IMR-90 (cell line): ENCODE data around the gene CCNO. TPM values are rescaled to one million over a fixed set of nuclear protein-coding genes. Genes with fewer than 3 reads are reported as not detected.

Source experiments
- ATAC-seq: fragments of 200-7000 bp; cut with Tn5 transposase; 2 replicates; pipeline ENCODE4 v1.9.1; 2020; ENCODE audit warnings: low read depth, mild to moderate bottlenecking, moderate library complexity
- BruUV-seq: library from RNA; stranded (reverse); fragments of 400-500 nt; replicated peaks from 2 replicates; lab custom pipeline; 2021; lab: Mats Ljungman, UMichigan
- CTCF ChIA-PET: fragments of 300-600 bp; formaldehyde crosslinking; extraction: SDS; loops from one replicate; lab custom pipeline; 2021; ENCODE audit warnings: antibody characterized with exemption; lab: Yijun Ruan, JAX
- POLR2A ChIA-PET: fragments of 300-600 bp; sonication (Branson Sonifier 250); formaldehyde crosslinking; loops from one replicate; lab custom pipeline; 2022; ENCODE audit warnings: antibody characterized with exemption; ENCODE audit not compliant: unreplicated experiment; lab: Charles Lee
- DNase-seq: peaks from one replicate; pipeline ENCODE4 v3.0.0; 2013
- H2AFZ ChIP-seq: replicated peaks from 2 replicates; pipeline ENCODE3; 2013; ENCODE audit warnings: low read length, mild to moderate bottlenecking; ENCODE audit not compliant: poor library complexity
- H2AK5ac ChIP-seq: 2 replicates; pipeline ENCODE4 v1.6.1; 2013; ENCODE audit warnings: low read depth, low read length, inconsistent platforms
- H2AK9ac ChIP-seq: replicated peaks from 2 replicates; pipeline ENCODE3; 2013; ENCODE audit warnings: mild to moderate bottlenecking, low read depth, low read length, moderate library complexity; ENCODE audit not compliant: poor library complexity
- H2BK120ac ChIP-seq: 2 replicates; pipeline ENCODE4 v1.6.1; 2013; ENCODE audit warnings: low read depth, low read length, inconsistent platforms
- H2BK15ac ChIP-seq: 3 replicates; pipeline ENCODE4 v1.6.1; 2013; ENCODE audit warnings: low read depth, low read length, inconsistent platforms
- H2BK20ac ChIP-seq: 2 replicates; pipeline ENCODE4 v1.6.1; 2013; ENCODE audit warnings: low read depth, mild to moderate bottlenecking, inconsistent platforms, low read length, moderate library complexity
- H2BK5ac ChIP-seq: 2 replicates; pipeline ENCODE4 v1.6.1; 2013; ENCODE audit warnings: mild to moderate bottlenecking, low read depth, low read length, inconsistent platforms; ENCODE audit not compliant: poor library complexity, severe bottlenecking
- H3K14ac ChIP-seq: replicated peaks from 2 replicates; pipeline ENCODE4 v1.6.1; 2013; ENCODE audit warnings: low read depth, low read length, inconsistent platforms
- H3K18ac ChIP-seq: 2 replicates; pipeline ENCODE4 v1.6.1; 2013; ENCODE audit warnings: low read depth, low read length, control low read depth
- H3K23ac ChIP-seq: 2 replicates; pipeline ENCODE4 v1.6.1; 2013; ENCODE audit warnings: low read depth, low read length, inconsistent platforms
- H3K27ac ChIP-seq: 2 replicates; pipeline ENCODE4 v1.5.1; 2013; ENCODE audit warnings: mild to moderate bottlenecking, control low read depth, low read length; ENCODE audit not compliant: insufficient read depth
- H3K27me3 ChIP-seq: 2 replicates; pipeline ENCODE4 v1.6.1; 2013; ENCODE audit warnings: low read length; ENCODE audit not compliant: control insufficient read depth, insufficient read depth
- H3K36me3 ChIP-seq: 2 replicates; pipeline ENCODE4 v1.6.1; 2013; ENCODE audit warnings: low read length, mixed read lengths; ENCODE audit not compliant: control insufficient read depth, insufficient read depth
- H3K4ac ChIP-seq: 2 replicates; pipeline ENCODE4 v1.6.1; 2013; ENCODE audit warnings: low read depth, low read length, inconsistent platforms
- H3K4me1 ChIP-seq: 2 replicates; pipeline ENCODE4 v1.6.1; 2013; ENCODE audit warnings: low read length, mixed read lengths; ENCODE audit not compliant: control insufficient read depth, insufficient read depth
- H3K4me2 ChIP-seq: 2 replicates; pipeline ENCODE4 v1.6.1; 2013; ENCODE audit warnings: low read depth, mild to moderate bottlenecking, control low read depth, low read length, moderate library complexity
- H3K4me3 ChIP-seq: 2 replicates; pipeline ENCODE4 v1.5.1; 2013; ENCODE audit warnings: low read depth, mild to moderate bottlenecking, control low read depth, low read length, moderate library complexity; ENCODE audit not compliant: insufficient read depth
- H3K56ac ChIP-seq: 2 replicates; pipeline ENCODE4 v1.6.1; 2013; ENCODE audit warnings: low read length, inconsistent platforms; ENCODE audit not compliant: insufficient read depth; ENCODE audit errors: extremely low read depth
- H3K79me1 ChIP-seq, 2 experiments: 2 replicates each; pipeline ENCODE4 v1.6.1; 2013; ENCODE audit warnings: low read length in 2 of 2, inconsistent platforms in 1 of 2, low read depth in 1 of 2
- H3K9ac ChIP-seq: 2 replicates; pipeline ENCODE4 v1.6.1; 2013; ENCODE audit warnings: low read depth, low read length, control low read depth
- H3K9me1 ChIP-seq: 2 replicates; pipeline ENCODE4 v1.6.1; 2013; ENCODE audit warnings: low read length, inconsistent platforms; ENCODE audit not compliant: insufficient read depth
- H3K9me3 ChIP-seq: 2 replicates; pipeline ENCODE4 v1.6.1; 2013; ENCODE audit warnings: low read length; ENCODE audit not compliant: control insufficient read depth, insufficient read depth
- H4K20me1 ChIP-seq: 2 replicates; pipeline ENCODE4 v1.6.1; 2013; ENCODE audit warnings: low read length, inconsistent platforms; ENCODE audit not compliant: insufficient read depth
- H4K5ac ChIP-seq: 2 replicates; pipeline ENCODE4 v1.6.1; 2013; ENCODE audit warnings: mild to moderate bottlenecking, low read depth, low read length, control low read depth
- H4K8ac ChIP-seq, 2 experiments: 2 replicates each; pipeline ENCODE4 v1.6.1; 2013; ENCODE audit warnings: low read depth in 2 of 2, low read length in 2 of 2, control low read depth in 1 of 2, inconsistent platforms in 1 of 2
- H4K91ac ChIP-seq: 2 replicates; pipeline ENCODE4 v1.6.1; 2013; ENCODE audit warnings: low read depth, low read length, inconsistent platforms; ENCODE audit not compliant: insufficient read depth
- CTCF ChIP-seq: conservative IDR thresholded peaks from 2 replicates; pipeline ENCODE4 v1.5.1; 2012; ENCODE audit warnings: mild to moderate bottlenecking, low read depth, low read length, improper control_type of control experiment
- MXI1 ChIP-seq: IDR thresholded peaks from 2 replicates; pipeline ENCODE4 v1.6.1; 2012; ENCODE audit warnings: low read depth, mild to moderate bottlenecking, low read length, moderate library complexity, borderline replicate concordance
- SMC3 ChIP-seq: fragments of 150-350 bp; IDR thresholded peaks from 2 replicates; pipeline ENCODE4 v1.6.1; 2016; ENCODE audit warnings: low read depth, mild to moderate bottlenecking, antibody characterized with exemption, low read length, moderate library complexity
- WGBS, 2 experiments: methylation state at CpG; one replicate each; pipeline versions ENCODE4 v1.1.5 to v1.1.7; 2013; ENCODE audit warnings: missing lambda C conversion rate in 2 of 2; ENCODE audit not compliant: insufficient read length in 1 of 2; ENCODE audit errors: extremely low coverage in 2 of 2; 5-methylcytosine and 5-hydroxymethylcytosine counted together
- dilution Hi-C: fragments of 300-500 bp; cut with HindIII; formaldehyde crosslinking; loops from one replicate; pipeline ENCODE4 v1.14.3; 2018; ENCODE audit warnings: low sequenced_read_pairs; ENCODE audit not compliant: unreplicated experiment
- in situ Hi-C: fragments of 300-500 bp; cut with MboI; formaldehyde crosslinking; loops from 3 replicates; pipeline ENCODE4 v1.14.3; 2019; ENCODE audit warnings: low sequenced_read_pairs, inconsistent platforms, mixed read lengths
- intact Hi-C: fragments of 100-400 bp; cut with micrococcal nuclease; formaldehyde crosslinking; loops from 2 replicates; pipeline ENCODE4 v1.10.0; 2022
- polyA plus RNA-seq, 3 experiments: library from polyadenylated mRNA; depleted of rRNA; stranded (reverse); fragments of >200 nt; gene quantifications; 2 replicates each; pipeline ENCODE4 v1.2.3, GENCODE V29; 2012; ENCODE audit warnings: low replicate concordance in 1 of 3
- total RNA-seq: library from RNA; depleted of rRNA; stranded (reverse); fragments of >200 nt; gene quantifications from 2 replicates; pipeline ENCODE4 v1.2.3, GENCODE V29; 2012

The CCNO gene
- total and polyA plus RNA-seq, 2 of the 4 experiments (the other 2 are of a cell fraction) = 0.09 TPM; not detected in 1

- ATAC-seq (no peak; the same call in 1 of the 2 replicates), DNase-seq (no peak)
- Histone ChIP-seq H3K27ac (no peak overlapping the region), H3K23ac (peak overlapping the region; percentile 42), H3K4ac (no peak overlapping the region), H3K9me1 (no peaks in the 10 kb centered on the region), H3K79me1 (no peaks in the 10 kb centered on the region), H3K9ac (no peak overlapping the region), H3K4me2 (peak overlapping the region; percentile 84), H3K9me3 (peaks cover 6% of the 10 kb centered on the region), H4K8ac (no peak overlapping the region), H2BK5ac (no peak overlapping the region), H3K18ac (no peak overlapping the region), H4K5ac (no peak overlapping the region), H2BK20ac (no peak overlapping the region), H2BK15ac (no peak overlapping the region), H3K36me3 (no peaks in the 10 kb centered on the region), H2BK120ac (no peak overlapping the region), H3K4me1 (peaks cover 6% of the 10 kb centered on the region; the same call in 1 of the 2 replicates), H2AK5ac (no peak overlapping the region), H2AK9ac (no peak overlapping the region), H3K14ac (no peak overlapping the region), H3K27me3 (peaks cover 97% of the 10 kb centered on the region), H4K20me1 (peaks cover 30% of the 10 kb centered on the region; the same call in 1 of the 2 replicates), H4K91ac (no peak overlapping the region), H2AFZ (peak overlapping the region; percentile 77), H3K56ac (no peak overlapping the region), H3K4me3 (peak overlapping the region; percentile 38)
- 3% methylated on average over 12 of the region's 30 CpGs; no CpG with 5 or more reads in 1 of the 2 experiments for WGBS, 2 experiments
- TF ChIP-seq SMC3 (no peak), MXI1 (no peak), CTCF (no peak)
- in situ Hi-C loops = no loop called here
- POLR2A ChIA-PET = no interaction called here
- intact Hi-C loops = no loop called here
- CTCF ChIA-PET = interaction anchor here (0.9 kb wide), 1 partner anchor 9 kb away, joined by 3 read pairs; no protein-coding TSS in a partner anchor
- no TSS peak for BruUV-seq
- dilution Hi-C loops = no loop called here
Measured at GRCh38 chr5:55227664-55228430, 5.6 kb downstream of the CCNO start.
